HG03342 (cell line): ENCODE measurements around the gene RAB12.
"Not testable (repeated sequence)": the region's sequence is repeated elsewhere in the genome, so short reads cannot be mapped to it uniquely, and the experiment has no call there.

Source experiments
- ATAC-seq: cut with Tn5 transposase; IDR thresholded peaks from one replicate; pipeline ENCODE4 v1.9.1; 2021; ENCODE audit warnings: mild to moderate bottlenecking, moderate library complexity; ENCODE audit not compliant: unreplicated experiment

RAB12 gene

DNA sequence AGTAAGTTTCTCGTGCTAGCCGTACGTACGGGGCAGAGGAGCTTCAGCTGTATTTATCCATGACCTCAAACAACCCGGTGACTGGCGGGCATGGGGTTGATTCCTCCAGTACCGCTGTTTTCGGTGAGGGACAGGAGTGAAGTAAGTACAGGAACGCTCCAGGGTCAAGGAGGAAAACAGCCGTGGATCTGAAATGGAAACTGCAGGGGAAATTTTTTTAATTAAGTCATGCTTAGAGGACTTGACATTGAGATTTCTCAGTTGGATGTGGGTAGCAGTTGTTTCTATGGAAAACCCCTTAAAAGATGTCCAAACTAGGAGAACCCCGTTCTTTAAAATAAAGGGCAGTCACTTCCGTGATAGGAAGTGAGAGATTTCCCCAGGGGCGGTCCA is 1.2 kb downstream of the RAB12 start:
- no peak for ATAC-seq

- no peak for ATAC-seq
These were observed 2.8 kb downstream of the RAB12 start for GRCh38 chr18:8611916-8612576.

- ATAC-seq = no peak
These were observed 5.6 kb downstream of the RAB12 start for GRCh38 chr18:8614875-8615274.

DNA sequence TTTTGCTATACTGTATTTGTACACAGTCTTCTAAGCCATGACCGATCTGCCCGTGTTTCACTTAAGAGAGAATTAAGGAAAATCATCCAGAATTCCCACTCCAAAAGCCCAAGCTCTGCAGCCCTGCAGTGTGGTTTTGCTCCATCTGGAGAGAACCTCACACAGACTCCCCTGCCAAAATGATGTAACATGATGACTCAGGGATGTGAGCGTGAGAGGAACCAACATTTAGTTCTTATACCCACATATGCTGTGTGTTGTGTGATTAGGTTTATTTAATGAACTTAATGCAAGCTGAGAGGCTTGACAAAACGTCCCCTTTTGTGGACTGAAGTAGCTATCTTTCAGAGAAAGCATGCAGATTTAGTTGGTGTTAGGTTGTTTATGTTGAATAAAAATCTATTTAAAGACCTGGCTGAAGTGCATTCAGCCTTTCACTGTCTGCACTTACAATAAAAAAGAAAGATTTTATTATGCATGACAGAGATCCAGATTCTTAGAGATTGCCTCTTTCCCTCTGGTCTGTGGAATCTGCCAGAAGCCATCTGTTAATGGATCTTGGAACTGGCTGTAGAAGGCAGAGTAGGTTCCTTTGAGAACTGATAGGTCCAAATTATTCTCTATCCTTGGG is 6.3 kb downstream of the RAB12 start:
- ATAC-seq = no peak

DNA sequence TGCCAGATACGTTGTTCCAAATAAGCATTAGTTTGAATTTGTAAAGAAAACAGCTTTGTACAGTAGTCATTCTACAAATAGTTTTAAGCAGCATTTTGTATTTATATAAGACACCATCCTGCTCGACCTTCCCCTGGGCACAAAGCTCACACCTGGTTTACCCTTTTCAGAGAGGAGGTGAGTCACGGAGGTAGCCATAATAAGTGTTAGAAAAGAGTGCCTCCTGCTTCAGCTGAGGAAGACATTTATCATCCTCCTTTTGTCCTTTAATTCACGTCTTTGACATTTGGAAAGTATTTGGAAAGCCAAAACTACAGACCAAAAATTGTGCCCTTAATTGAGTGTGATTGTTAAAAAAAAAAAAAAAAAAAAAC is 6.8 kb downstream of the RAB12 start:
- ATAC-seq = no peak

- ATAC-seq = no peak
These were observed 8.7 kb downstream of the RAB12 start for GRCh38 chr18:8617907-8618306.

DNA sequence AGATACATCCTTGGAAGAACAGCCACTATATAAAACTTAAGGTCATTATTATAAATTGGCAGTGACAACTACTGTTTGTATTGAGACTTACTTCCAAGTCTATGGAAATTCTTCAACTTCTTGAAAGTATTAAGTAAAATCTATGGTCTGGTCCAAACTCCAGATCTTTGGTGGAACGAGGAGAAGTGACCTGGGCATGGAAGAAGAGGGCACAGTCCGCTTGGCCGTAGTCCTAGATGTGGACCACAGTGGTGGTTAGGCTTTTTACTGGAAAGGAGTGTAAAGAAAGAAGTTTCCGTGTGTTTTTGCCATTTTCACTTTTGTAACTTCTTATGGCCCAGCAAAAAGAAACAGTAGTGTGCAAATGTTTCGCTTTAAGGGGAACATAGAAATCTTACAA is 9.8 kb downstream of the RAB12 start:
- ATAC-seq = no peak

- no peak for ATAC-seq
These were observed 10.8 kb downstream of the RAB12 start for GRCh38 chr18:8619835-8620577.

GRCh38 chr18:8620845-8621244 is 11.6 kb downstream of the RAB12 start:
- no peak for ATAC-seq

- not testable (repeated sequence) for ATAC-seq
These were observed 13.4 kb downstream of the RAB12 start for GRCh38 chr18:8622625-8623024.

DNA sequence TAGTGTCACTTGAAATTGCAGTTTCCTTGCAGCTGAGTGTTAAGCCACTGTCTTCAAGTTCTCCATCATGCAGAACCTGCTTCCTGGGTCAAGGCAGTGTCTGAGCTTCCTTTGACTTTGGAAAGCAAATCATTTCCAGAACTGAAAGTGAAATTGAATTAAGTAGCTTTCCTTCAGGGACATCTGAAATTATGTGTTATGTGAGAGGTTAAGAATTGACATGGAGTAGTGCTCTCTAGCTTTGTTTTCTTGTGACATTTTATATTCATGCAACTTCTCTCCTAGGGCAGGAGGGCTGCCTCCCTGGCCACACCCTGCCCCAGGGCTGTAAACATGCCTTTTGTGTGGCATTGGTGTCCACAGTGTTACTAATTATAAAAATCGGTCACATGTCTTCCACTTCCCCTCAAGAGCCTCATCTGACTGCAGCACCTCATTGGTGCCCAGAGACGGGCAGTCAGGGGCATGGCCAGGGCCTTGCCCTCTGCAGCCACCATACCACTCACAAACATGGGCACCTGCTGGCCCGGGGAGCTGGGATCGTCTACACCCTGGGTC is 14.4 kb downstream of the RAB12 start:
- peak; percentile 80 for ATAC-seq

- ATAC-seq = no peak
These were observed 16.3 kb downstream of the RAB12 start for GRCh38 chr18:8625461-8626092.

- ATAC-seq = no peak
These were observed 17.3 kb downstream of the RAB12 start for GRCh38 chr18:8626414-8627106.

- ATAC-seq = no peak
These were observed 17.9 kb downstream of the RAB12 start for GRCh38 chr18:8627107-8627472.

DNA sequence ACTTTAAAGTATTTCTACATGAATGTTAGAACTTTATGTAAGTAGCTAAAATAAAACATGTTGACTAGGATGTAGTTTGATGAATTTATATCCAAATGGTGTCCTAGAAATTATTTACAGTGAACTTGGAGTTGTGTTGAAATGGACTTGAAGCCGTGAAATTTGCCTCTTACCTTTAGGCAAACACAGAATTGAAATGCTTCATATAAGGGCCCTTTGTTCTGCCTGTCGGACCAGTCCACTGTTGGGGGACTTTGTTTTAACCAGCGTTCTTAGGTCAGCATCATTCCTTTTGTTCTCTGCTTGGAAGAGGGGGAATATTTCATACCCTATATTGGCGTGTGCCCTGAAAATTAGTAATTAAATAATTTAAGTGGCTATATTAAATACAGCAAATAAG is 18.3 kb downstream of the RAB12 start:
- no peak for ATAC-seq

DNA sequence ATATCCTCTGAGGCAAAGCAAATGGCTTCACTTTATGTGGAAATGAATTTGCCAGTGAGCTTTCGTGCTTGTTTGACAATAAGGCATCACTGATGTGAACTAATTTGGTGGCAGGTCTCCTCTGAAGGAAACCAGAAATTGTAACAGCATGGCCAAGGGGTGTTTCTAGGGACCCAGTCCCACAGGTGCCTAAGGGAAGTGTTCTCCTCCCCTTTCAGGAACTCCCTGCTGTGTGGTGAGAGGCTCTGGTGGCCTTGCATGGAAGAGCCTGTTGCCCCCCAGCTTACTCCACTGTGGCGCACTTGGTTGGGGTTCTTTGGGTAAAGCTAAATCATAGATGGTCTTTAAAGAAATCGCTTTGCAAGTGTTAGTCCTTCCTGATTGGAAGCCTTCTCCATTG is 20.4 kb downstream of the RAB12 start:
- ATAC-seq = no peak

DNA sequence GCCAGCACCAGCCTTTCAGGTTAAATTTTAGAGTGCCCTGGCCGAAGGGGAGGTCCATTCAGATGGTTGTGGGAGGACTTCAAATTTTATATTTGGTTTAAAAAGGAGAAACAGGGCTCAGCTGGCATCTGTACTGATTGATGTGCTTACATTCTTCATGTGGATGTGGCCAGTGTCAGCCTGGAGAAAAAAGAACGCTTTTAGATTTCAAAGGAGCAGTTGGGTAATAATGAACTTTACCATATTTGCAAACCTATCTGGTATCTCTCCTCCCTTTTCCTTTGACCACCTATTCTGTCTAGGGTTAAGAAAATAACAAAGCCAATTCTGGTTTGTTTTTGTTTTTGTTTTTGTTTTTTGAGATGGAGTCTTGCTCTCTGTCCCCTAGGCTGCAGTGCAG is 21.3 kb downstream of the RAB12 start:
- no peak for ATAC-seq

DNA sequence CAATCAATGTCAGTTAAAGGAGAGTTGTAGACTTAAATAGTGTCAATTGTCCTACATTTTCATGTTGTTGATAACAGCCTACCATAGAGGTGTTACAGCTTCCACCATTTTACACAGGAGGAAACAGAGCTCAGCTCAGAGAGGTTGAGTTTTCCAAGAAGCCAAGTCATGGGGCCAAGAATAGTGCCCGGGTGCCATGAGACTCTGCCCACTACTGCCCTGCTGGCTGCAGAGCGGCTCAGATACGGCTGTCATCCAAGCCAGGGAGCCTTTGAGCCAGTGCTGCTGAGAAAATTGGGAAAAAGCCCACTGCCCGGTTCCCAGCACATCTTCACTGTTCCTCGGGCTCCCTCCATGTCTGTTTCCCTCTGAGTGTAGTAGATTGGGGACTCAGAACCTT is 22.0 kb downstream of the RAB12 start:
- ATAC-seq = no peak

DNA sequence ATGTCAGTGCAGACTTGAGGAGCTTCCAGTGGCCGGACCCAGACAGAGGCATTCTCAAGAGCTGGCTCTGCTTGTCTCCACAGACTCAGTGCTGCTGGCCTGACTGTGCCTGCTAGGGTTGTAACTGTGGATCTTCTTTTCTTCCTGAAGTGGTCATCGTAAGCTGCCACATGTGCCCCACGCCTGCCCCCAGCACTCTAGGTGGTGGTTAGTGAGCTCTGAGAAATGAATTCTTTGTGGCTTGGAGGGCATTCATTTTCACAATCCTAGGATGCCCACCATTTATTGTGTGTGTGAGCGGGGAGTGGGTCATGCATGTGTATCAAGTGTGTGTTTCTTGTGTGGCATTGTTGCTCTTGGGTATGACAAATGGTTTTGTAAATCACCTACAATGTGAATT is 23.1 kb downstream of the RAB12 start:
- no peak for ATAC-seq

DNA sequence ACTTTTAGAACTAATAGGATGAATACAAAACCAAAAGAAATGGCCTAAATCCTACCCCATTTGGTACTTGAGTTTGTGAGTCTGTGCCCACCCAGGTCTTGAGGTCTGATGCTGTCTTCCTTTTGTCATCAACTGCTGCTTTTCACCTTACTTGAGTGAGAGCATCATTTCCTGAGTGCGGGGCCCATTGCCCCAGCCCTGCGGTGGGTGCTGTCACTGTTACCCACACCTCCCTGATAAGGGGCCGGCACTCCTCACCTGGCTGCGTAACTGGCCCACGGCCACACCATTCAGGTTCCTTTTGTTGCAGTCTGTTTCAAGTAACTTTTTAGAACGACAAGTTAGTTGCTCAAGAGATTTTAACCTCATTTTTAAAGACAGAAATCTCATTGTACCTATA is 25.3 kb downstream of the RAB12 start:
- no peak for ATAC-seq

GRCh38 chr18:8635087-8635486 is 25.9 kb downstream of the RAB12 start:
- no peak for ATAC-seq
